HUDEP-2 (cell line): ENCODE measurements around the gene GPX3.

Source experiments
- DNase-seq, 76 experiments: peaks; one replicate each; lab custom pipeline; 2025; ENCODE audit not compliant: unreplicated experiment in 76 of 76; lab: John Stamatoyannopoulos, UW

Gene GPX3

DNA sequence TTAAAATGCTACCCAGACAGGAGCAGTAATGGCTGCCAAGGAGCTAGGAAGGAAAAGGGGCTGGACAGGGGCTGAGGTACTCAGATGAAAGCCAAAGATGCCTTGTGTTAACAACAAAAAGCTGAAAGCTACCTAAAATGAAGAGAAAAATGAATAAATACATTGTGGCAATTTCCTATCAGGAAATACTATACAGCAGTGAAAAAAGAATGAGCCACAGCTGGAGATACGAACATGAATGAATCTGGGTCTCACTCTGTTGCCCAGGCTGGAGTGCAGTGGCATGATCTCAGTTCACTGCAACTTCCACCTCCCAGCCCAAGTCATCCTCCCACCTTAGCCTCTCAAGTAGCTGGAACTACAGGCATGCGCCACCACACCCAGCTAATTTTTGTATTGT, 54.2 kb downstream of the GPX3 start:
- DNase-seq: no peak

DNA sequence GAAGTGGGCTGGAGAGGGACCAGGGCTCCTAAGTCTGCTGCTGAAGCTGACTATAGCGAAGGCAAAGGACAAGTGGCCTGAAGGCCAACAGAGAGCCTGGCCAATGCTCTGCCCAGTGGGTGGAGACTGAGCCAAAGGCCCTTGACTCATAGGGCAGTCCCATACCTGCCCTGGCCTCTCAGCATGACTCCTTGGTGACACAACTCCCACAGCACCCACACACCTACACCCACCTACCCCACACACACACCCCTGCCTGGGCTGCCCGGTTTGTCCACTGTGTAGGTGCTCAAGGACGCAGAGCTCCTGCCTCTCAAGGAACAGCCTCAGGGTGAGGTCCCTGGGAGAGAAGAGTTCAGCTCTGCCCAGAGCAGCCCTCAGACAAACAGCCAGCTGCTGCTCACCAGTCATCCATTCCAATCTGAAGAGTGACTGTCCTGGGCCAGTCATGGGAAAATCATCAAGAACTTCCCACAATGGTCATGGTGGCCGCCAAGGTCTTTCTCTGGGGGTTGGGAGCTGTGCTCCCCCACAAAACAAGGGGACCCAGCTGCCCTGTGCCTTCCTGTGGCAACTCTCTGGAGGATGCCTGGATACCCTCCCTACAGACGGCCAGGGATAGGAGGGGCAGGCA, 55.4 kb downstream of the GPX3 start:
- DNase-seq: no peak

DNA sequence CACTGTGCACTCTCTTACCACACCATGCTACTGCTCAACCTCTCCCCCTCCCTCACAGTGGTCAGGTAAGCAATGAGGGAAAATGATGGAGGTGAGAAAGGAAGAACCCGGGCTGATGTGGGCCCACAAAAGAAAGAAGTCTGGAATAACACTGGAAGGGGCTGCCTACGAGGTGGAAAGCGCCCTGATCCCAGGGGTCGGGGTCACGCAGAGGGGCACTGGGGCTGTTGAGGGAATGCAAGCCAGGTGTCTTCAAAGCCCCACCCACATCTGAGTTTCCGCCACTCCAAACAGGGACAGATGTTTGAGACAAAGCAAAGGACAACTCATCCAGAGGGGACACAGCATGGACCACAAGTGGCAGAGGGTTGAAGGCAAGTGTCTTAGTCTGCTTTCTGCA, 56.2 kb downstream of the GPX3 start:
- DNase-seq: no peak

DNA sequence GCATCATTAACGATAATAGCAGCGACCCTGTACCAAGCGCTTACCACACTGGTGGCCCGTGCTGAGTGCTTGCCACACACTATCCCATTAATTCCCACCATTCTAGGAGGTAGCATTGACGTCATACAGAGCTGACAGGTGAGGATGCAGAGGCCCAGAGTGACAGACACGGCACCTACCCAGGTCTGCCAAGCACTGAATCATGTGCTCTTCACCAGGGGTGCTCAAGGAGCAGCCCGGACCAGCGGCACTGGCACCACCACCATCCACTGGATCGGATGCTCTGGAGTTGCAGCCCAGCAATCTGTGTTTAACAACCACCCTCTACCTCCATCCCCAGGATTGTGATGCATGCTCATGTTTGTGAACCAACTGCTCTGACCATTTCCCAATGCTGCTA, 57.0 kb downstream of the GPX3 start:
- no peak for DNase-seq

DNA sequence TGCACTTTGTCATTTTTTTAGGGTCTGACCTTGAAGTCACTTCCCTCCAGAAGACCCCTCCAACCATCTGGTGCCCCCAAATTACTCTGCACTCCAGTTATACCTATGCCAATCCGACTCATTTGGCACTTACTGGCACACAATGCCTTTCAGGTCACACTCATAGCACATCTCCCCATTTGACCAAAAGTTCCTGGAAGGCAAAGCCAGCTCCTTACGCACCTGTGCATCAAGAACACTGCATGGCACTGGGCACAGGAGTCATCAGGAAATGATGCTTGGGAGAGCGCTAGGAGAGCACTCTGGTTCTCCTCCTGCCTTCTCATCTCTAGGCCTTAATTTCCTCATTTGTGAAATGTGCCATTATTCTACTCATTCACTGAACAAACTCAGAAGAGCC, 57.6 kb downstream of the GPX3 start:
- no peak for DNase-seq
